Osteoblast (primary cell): ENCODE data around the gene OR10G8. TPM values are rescaled to one million over a fixed set of nuclear protein-coding genes. Genes with fewer than 3 reads are reported as not detected.

Experiments
- DNase-seq: peaks from one replicate; pipeline ENCODE4 v3.0.0; 2011; ENCODE audit warnings: low spot score, mixed read lengths; ENCODE audit not compliant: insufficient read length; ENCODE audit errors: missing footprints
- H2AFZ ChIP-seq: 2 replicates; pipeline ENCODE4 v1.6.0; 2011; ENCODE audit warnings: mild to moderate bottlenecking, low read length
- H3K27ac ChIP-seq: 2 replicates; pipeline ENCODE4 v1.5.1; 2011; ENCODE audit warnings: mild to moderate bottlenecking, low read depth, low read length, moderate library complexity
- H3K27me3 ChIP-seq: 2 replicates; pipeline ENCODE4 v1.6.0; 2012; ENCODE audit warnings: mild to moderate bottlenecking, control low read depth, inconsistent platforms, low read length, moderate library complexity; ENCODE audit not compliant: insufficient read depth
- H3K36me3 ChIP-seq: 2 replicates; pipeline ENCODE4 v1.5.1; 2011; ENCODE audit warnings: mild to moderate bottlenecking, low read length, control low read depth, moderate library complexity; ENCODE audit not compliant: insufficient read depth
- H3K4me1 ChIP-seq: 2 replicates; pipeline ENCODE4 v1.5.1; 2011; ENCODE audit warnings: mild to moderate bottlenecking, low read length, control low read depth, moderate library complexity; ENCODE audit not compliant: insufficient read depth
- H3K4me2 ChIP-seq: 2 replicates; pipeline ENCODE4 v1.6.0; 2011; ENCODE audit warnings: mild to moderate bottlenecking, low read length; ENCODE audit not compliant: insufficient read depth
- H3K4me3 ChIP-seq: fragments of 200-600 bp; sonication (generic); 3 replicates; pipeline ENCODE4 v1.5.1; 2012; ENCODE audit warnings: mild to moderate bottlenecking, low read length, inconsistent platforms; ENCODE audit not compliant: insufficient read depth
- H3K79me2 ChIP-seq: 2 replicates; pipeline ENCODE4 v1.6.0; 2012; ENCODE audit warnings: mild to moderate bottlenecking, low read length, control low read depth, inconsistent platforms; ENCODE audit not compliant: insufficient read depth
- H3K9me3 ChIP-seq: 2 replicates; pipeline ENCODE4 v1.5.1; 2011; ENCODE audit warnings: low read depth, low read length, control low read depth
- H4K20me1 ChIP-seq: 2 replicates; pipeline ENCODE4 v1.6.0; 2012; ENCODE audit warnings: mild to moderate bottlenecking, low read length, control low read depth; ENCODE audit not compliant: insufficient read depth
- CTCF ChIP-seq: IDR thresholded peaks from 2 replicates; pipeline ENCODE4 v1.5.1; 2011; ENCODE audit warnings: mild to moderate bottlenecking, low read depth, low read length, moderate library complexity; ENCODE audit errors: extremely low read depth
- total RNA-seq: library from RNA; depleted of rRNA; stranded (reverse); fragments of >200 nt; gene quantifications from 2 replicates; pipeline ENCODE4 v1.2.3, GENCODE V29; 2012

Gene OR10G8
- total RNA-seq, 1 donor, result not detected

- no peak within 1 kb of the TSS for H3K4me3 ChIP-seq
- no peaks in the 10 kb centered on the region for H3K9me3 ChIP-seq
- no peaks in the 10 kb centered on the region for H3K36me3 ChIP-seq
- H3K4me1 ChIP-seq, result no peaks in the 10 kb centered on the region
- no peaks in the 10 kb centered on the region for H3K79me2 ChIP-seq
- TF ChIP-seq CTCF, result no peak
- no peaks in the 10 kb centered on the region for H3K27me3 ChIP-seq
- no peaks in the 10 kb centered on the region for H4K20me1 ChIP-seq
- no peak for DNase-seq
- H2AFZ ChIP-seq, result no peak within 1 kb of the TSS
- no peak within 1 kb of the TSS for H3K27ac ChIP-seq
- H3K4me2 ChIP-seq, result no peak within 1 kb of the TSS
Measured at GRCh38 chr11:124041254-124041653, 14.7 kb downstream of the OR10G8 start, which contains the start of gene OR10G7. OR10G7 (minus strand) TSS chr11:124041325; CDS start chr11:124039001, 2,324 bp downstream.

GRCh38 chr11:124043420-124043819 is 16.8 kb downstream of the OR10G8 start:
- Histone ChIP-seq H3K4me1 (no peaks in the 10 kb centered on the region), H3K27me3 (no peaks in the 10 kb centered on the region), H2AFZ (no peak overlapping the region), H3K4me3 (no peak overlapping the region), H4K20me1 (no peaks in the 10 kb centered on the region), H3K79me2 (no peaks in the 10 kb centered on the region), H3K9me3 (no peaks in the 10 kb centered on the region), H3K36me3 (no peaks in the 10 kb centered on the region), H3K27ac (no peak overlapping the region), H3K4me2 (no peak overlapping the region)
- no peak for TF ChIP-seq CTCF
- no peak for DNase-seq

DNA sequence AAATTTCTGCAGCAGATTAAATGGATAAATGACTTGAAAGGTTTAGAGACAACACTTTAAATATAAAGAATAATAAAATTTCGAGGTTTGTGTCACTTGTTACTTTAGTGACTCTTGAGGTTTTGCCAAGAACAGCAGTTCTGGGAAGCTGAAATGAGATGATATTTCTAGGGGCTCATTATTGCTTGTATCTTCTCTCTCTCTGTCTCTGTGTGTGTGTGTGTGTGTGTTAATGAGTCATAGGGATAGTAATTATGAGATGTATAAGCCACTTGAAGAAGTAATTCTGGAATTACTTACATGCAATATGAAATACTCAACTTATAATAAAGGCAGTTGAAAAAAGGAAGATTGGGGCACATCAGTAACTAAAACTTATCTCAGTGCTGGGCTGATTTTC is 24.1 kb downstream of the OR10G8 start:
- H3K27me3 ChIP-seq, result no peaks in the 10 kb centered on the region
- H3K9me3 ChIP-seq, result no peaks in the 10 kb centered on the region
- DNase-seq, result no peak
- H3K4me3 ChIP-seq, result no peak overlapping the region
- TF ChIP-seq CTCF, result no peak
- H3K4me1 ChIP-seq, result no peaks in the 10 kb centered on the region
- no peak overlapping the region for H3K4me2 ChIP-seq
- H3K27ac ChIP-seq, result no peak overlapping the region
- H3K36me3 ChIP-seq, result no peaks in the 10 kb centered on the region
- H2AFZ ChIP-seq, result no peak overlapping the region
- H4K20me1 ChIP-seq, result no peaks in the 10 kb centered on the region
- H3K79me2 ChIP-seq, result no peaks in the 10 kb centered on the region

DNA sequence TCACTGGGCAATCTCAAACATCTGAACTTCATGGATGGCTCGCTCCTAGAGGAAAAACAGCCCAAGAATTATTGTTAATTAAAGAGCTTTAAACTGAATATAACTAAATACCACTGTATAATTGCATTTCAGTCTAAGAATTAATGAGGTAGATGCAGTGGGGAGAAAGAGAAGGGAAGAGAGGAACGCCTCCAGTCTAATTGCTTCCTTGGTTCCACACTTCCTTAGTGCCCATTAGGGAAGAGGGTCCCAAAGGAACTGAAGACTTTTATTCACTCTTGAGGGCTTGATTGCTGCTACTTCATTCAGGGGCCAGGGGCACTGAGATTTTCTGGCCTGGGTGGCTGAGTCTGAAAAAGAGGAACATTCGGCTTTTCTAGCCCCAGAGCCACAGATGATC is 26.4 kb downstream of the OR10G8 start:
- H3K4me1 ChIP-seq, result no peaks in the 10 kb centered on the region
- H3K4me2 ChIP-seq, result no peak overlapping the region
- H3K9me3 ChIP-seq, result no peaks in the 10 kb centered on the region
- no peak for TF ChIP-seq CTCF
- peak; percentile 3 for DNase-seq
- no peaks in the 10 kb centered on the region for H3K27me3 ChIP-seq
- no peak overlapping the region for H3K27ac ChIP-seq
- no peak overlapping the region for H3K4me3 ChIP-seq
- no peaks in the 10 kb centered on the region for H3K36me3 ChIP-seq
- H2AFZ ChIP-seq, result no peak overlapping the region
- H3K79me2 ChIP-seq, result no peaks in the 10 kb centered on the region
- no peaks in the 10 kb centered on the region for H4K20me1 ChIP-seq
